CD4-positive, alpha-beta T cell treated with Interleukin-17A for 1 hour (primary cell): ENCODE data around the gene PIK3R5.

ENCODE experiments used
- DNase-seq: peaks from one replicate; pipeline ENCODE4 v3.0.0-alpha.2; 2020

Gene PIK3R5

DNA sequence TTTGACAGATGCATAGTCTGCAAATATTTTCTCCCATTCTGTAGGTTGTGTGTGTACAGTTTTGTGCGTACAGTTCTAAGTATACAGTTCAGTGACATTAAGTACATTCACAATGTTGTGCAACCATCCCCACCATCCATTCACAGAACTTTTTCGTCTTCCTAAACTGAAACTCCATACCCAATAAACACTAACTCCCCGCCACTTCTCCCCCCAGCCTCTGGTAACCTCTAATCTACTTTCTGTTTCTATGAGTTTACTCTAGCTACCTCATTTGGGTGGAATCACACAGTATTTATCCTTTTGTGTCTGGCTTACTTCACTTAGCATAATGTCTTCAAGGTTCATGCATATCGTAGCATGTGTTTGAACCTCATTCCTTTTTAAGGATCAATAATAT lies 14.3 kb downstream of the PIK3R5 start:
- no peak for DNase-seq

DNA sequence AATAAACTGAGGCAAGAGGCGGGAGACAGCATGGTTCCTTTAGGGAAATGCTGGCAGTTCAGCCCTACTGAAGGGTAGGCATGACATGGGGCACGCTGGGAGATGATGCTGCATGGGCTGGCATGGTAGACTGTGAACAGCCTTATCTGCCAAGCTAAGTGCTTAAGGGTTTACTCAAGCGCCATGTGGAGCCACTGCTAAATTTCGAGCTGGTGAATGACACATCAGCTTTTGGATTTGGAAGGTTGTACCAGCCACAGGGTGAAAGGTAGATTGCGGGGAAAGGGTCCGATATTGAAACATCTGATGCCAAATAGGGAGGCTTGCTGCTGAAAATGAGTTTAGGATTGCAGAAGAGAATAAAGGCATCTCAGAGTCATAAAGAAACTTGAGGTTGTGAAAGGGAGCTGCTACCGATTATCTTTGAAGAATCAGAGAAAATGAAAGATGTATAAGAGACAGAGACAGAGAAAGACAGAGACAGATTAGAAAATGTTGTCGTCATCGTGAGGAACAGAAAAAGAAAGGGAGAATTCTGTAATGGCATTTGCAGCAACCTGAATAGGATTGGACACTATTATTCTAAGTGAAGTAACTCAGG lies 16.3 kb downstream of the PIK3R5 start:
- DNase-seq = no peak

DNA sequence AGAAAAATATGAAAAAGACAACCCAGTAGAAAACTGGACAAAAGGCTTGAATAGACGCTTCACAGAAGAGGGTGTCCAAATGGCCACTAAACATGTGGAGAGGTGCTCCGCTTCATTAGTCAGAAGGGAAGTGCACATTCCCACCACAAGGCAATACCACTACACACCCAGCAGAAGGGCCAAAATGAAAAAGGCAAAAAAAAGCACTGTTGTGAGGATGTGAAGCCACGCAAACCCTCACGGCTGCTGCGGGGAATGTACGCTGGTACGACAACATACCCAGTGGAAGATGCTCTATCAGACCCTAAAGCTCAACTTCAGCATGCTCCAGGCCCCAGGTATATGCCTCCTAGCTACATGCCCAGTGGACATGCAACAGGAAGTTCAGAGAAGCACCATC lies 17.0 kb downstream of the PIK3R5 start:
- no peak for DNase-seq

DNA sequence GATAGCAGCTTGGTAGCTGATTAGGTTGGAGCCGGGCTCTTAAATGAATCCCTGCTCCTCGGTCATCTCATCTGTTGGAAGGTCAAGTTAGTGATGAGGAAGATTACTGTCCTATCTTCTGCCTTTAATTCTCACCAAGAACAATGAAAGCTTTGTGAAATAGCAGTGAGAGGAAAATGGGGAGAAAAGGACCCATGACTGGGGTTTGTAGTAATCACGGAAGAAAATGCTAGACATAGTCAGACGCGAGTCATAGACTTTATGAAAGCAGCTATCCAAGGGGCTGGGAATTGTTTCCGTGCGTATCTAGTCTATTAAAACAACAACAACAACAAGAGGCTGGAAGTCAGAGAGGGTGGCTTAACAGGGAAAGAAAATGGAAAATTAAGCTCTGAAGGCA lies 18.3 kb downstream of the PIK3R5 start:
- DNase-seq = no peak

DNA sequence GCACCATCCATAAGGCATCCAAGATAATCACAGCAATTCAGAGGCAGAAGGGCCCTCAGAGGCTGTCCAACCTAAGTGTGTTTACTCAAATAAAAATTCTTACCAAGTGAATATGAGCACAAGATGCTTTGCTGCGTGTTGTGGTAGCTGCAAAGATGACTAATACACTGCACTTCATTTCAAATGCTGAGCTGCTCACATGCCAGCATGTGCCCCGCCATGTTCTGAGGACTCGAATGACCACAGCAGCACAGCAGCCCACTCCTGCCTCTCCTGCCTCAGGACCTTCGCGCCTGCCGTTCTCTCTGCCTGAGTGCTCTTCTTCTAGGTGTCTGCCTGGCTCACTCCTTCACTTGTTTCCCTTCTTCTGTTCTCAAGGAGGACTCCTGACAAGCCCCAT lies 19.0 kb downstream of the PIK3R5 start:
- no peak for DNase-seq

DNA sequence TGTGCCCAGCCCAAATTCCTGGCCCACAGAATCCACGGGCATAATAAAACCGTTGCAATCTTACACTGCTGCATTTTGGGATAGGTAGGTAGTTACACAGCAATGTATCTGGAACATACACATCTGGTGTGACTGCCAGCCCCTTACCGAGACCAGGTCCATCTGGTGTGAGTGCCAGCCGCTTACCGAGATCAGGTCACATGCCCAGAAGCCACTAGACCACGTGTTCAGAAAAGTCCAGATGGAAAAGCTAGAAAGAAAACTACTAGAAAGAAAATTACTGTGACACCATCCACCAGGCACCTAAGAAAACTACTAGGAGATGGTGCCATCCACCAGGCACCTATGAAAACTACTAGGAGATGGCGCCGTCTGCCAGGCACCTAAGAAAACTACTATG lies 19.4 kb downstream of the PIK3R5 start:
- DNase-seq = no peak

- no peak for DNase-seq
Observed at GRCh38 chr17:8944748-8945147, 20.8 kb downstream of the PIK3R5 start.

DNA sequence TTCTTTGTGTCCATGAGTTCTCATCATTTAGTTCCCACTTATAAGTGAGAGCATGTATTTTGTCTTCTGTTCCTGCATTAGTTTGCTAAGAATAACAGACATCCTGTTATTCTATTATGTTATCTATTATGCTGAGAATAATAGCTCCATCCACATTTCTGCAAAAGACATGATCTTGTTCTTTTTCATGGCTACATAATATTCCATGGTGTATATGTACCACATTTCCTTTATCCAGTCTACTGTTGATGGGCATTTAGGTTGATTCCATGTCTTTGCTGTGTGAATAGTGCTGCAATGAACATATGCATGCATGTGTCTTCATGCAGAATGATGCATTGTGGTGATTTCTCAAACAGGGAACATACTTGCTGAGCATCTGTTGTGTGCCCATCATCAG lies 21.4 kb downstream of the PIK3R5 start:
- DNase-seq = no peak

DNA sequence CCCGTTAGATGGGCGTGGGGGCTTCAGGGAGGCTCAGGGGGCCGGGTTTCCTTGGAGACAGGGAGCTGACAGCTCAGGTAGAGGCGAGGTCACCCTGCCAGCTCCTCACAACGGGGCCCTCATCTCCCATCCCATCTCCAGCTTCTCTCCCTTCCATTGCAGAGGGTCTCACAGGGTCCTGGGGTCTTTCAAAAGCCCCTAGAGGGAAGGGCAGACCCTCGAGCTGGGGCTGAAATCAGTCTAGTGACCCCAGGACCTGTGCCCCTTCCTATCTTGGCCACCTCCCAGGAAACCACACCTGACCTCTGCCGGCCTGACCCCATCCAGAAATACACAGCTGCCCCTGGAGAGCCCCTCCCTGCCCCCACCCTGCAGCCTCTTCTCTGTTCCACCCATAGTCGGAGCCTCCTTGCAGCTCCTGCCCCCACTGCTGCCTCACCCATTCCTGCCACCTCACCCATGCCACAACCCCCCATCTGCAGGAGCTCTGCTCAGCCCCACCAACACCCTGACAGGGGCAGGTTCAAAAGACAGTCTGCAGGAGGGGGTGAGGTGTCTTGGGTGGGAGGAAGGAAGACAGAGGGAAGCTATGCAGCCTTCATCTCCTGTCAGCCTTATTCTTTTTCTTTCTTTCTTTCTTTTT lies 23.4 kb downstream of the PIK3R5 start:
- DNase-seq = peak; percentile 60

GRCh38 chr17:8941520-8941919 lies 24.0 kb downstream of the PIK3R5 start:
- peak; percentile 69 for DNase-seq

DNA sequence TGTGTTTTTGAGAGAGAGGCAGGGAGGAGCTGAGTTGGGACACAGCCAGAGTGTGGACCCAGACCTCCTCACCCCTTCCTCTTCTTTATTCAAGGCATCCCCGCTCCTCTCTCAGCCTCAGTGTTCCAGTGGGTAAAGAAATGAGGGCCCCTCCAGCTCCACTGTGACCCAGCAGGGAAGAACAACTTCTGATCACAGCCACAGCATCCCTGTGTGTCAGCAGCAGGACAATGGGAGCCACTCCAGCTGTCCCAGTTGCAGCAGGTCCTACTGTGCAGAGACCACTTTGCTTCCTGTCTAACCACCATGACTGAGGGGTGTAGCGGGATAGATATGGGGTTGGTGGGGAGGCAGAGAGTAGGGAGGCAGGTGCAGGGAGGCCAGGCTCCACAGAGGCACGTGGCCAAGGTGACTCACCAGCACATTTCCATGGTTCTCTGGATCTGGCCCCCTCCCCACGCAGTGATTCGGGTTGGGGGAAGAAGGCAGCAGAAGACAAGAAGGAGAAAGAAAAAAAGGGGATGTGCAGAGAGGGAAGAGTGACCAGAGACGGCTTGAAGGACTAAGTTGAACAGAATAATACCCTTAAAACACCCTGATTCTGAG lies 24.5 kb downstream of the PIK3R5 start:
- peak; percentile 38 for DNase-seq

- peak; percentile 61 for DNase-seq
Observed at GRCh38 chr17:8939496-8940334, 25.8 kb downstream of the PIK3R5 start.

DNA sequence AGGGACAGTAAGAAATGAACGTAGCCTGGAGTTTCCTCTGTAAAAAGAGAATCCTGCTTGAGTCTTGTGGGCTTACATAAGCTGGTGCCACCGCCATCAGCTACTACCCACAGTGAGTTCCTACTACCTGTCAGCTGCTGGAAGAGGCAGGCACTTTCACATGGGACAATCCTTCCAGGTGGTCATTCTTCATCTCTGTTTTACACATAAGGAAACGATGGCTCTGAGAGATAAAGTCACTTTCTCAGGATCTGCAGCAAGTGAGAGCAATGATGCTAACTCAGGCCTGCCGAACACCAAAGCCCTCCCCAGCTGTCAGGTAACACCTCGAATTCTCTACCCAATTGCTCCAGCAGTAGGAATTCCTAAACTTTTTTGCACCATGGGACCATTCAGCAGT lies 26.6 kb downstream of the PIK3R5 start:
- DNase-seq = no peak

DNA sequence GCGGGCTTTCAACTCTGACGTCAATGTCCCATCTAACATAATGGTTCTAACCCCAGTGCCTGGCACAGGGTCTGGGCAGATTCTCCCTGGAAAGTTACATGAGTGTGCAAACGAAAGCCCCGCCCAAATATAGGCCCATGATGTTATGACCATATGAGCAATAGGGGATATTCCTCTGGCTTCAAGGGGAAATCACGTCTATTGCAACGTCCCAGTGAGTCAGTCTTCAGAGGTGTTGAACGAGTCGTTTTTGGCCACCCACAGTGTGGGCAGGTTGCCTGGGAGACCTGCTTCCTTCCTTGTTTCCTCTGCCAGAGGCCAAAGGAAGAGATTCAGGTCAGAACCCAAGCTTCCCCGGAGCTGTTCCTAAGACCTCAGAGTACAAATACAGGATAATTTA lies 30.3 kb downstream of the PIK3R5 start:
- DNase-seq = peak; percentile 76

GRCh38 chr17:8934346-8934745 lies 31.2 kb downstream of the PIK3R5 start:
- no peak for DNase-seq

DNA sequence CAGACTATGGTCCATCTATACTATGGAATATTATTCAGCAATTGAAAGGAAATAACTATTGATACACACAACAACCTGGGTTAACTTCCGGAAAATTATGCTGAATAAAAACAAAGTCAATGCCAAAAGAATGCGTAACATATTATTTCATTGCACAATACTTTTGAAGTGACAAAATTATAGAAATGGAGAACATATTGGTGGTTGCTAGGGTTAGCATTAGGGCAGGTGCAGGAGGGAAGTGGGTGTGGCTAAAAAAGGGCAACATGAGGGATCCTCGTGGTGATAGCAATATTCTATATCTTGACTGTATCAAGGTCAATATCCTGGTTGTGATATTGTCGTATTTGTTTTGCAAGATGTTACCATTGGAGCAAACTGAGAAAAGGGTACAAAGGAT lies 34.9 kb downstream of the PIK3R5 start:
- no peak for DNase-seq

DNA sequence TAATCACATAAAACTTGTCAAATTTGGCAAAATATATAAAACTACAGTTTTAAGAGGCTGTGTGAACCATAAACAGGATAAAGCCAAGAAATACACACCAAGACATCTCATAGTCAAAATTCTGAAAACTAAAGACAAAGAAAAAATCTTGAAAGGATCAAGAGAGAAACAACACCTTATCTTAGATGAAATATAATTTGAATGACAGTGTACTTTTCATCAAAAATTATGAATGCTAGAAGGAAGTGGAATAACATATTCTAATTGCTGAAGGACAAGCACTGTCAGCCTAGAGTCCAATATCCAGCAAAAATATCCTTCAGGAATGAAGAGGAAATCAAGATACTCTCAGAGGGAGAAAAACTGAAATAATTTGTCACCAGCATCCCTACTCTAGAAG lies 37.2 kb downstream of the PIK3R5 start:
- no peak for DNase-seq

DNA sequence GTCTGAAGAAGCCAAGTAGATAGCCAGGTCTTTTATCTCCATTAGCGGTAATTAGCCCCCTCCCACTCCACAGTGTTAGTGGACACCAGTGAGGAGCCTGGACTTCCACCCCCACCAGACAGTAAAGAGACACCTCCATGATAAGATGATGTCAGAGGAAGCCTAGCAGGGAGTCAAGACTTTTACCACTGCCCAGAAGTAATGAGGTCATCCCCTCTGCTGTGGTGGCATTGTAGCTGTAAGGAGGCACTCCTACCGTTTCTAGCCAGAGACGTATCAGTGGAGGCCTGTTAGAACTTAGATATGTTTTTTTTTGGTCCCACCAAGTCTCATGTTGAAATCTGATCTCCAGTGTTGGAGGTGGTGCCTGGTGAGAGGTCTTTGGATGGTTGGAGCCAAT lies 38.1 kb downstream of the PIK3R5 start:
- no peak for DNase-seq

GRCh38 chr17:8925808-8926207 lies 39.7 kb downstream of the PIK3R5 start:
- peak; percentile 42 for DNase-seq

DNA sequence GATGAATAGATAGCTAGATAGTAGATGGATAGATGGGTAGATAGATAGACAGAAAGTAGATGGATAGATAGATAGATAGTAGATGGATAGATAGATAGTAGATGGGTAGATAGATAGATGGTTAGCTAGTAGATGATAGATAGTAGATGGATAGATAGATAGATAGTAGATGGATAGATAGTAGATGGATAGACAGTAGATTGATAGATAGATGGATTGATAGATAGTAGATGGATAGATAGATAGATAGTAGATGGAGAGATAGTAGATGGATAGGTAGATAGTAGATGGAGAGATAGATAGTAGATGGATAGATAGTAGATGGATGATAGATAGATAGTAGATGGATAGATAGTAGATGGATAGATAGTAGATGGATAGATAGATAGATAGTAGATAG lies 40.4 kb downstream of the PIK3R5 start:
- DNase-seq = no peak

DNA sequence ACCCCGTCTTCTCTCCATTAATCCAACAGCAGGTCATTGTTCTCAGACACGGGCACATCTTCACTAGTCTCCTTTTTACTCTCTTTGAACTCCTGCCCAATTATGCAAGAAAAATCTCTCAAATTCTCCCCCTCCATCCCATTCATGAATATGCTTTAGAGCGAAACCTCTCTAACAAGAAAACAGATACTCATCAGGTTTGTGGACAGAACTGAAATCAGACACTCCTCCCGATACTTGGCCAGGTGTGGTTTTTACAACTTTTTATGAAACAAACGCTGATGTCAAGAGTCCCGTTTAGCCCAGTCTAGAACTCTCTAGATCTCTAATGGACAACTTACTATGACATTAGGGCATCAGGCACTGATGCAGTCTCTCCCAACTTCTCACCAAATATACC lies 40.9 kb downstream of the PIK3R5 start:
- no peak for DNase-seq

DNA sequence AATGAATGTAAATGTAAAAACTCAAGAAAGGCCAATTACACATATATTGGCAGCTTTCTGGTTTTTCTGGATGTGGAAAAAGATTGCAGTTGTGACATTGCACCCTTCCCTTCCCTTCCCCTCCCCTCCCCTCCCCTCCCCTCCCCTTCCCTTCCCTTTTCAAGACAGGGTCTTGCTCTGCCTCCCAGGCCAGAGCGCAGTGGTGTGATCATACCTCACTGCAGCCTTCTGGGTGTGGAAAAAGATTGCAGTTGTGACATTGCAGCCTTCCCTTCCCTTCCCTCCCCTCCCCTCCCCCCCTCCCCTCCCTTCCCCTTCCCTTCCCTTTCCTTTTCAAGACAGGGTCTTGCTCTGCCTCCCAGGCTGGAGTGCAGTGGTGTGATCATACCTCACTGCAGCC lies 41.7 kb downstream of the PIK3R5 start:
- no peak for DNase-seq

- DNase-seq = no peak
Observed at GRCh38 chr17:8922928-8923327, 42.6 kb downstream of the PIK3R5 start.

- DNase-seq = no peak
Observed at GRCh38 chr17:8922451-8922850, 43.1 kb downstream of the PIK3R5 start.
